GM18907 (cell line): Measurements from ENCODE around the gene CLMP.

Source experiments
- ATAC-seq: cut with Tn5 transposase; IDR thresholded peaks from one replicate; pipeline ENCODE4 v1.9.1; 2021; ENCODE audit warnings: mild to moderate bottlenecking, moderate library complexity; ENCODE audit not compliant: unreplicated experiment

The CLMP gene

GRCh38 chr11:123194337-123195187 lies 486 bp downstream of the CLMP start:
- no peak for ATAC-seq

- no peak for ATAC-seq
Observed at GRCh38 chr11:123193742-123194141, 1.3 kb downstream of the CLMP start.

DNA sequence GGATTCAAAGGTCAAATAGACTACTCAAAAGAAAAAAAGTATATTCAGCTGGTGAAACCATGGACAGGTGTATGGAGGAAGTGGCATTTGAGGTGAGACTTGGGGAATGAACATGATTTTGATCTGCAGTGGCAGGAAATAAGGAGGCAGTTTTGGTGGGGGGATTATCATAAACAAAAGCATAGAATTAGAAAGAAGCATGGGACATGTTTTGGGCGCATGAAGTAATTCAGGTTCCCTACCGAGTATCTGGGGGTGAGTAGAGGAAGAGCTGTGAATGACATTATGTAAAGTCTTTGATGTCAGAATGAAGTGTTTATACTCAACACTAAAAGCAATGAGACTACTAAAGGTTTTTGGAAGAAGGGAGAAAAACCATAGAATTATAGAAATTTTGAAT lies 3.1 kb downstream of the CLMP start:
- ATAC-seq: no peak

DNA sequence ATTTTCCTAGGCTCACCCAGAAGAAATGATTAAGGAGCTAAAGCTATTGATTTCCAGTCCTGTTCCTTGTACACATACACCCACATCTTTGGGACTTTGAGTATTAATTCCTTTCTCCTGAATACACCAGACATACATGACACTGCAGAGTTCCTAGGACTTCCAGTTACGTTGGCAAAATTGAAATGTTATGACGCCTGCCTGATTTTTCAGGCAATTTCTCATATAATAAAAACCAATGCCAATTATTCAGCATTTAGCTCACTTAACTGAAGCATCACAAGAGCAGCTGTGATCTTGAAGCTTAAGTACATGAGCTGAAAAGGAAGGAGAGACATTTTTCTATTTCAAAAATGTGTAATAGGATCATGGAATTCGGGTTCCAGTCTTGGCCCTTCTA lies 4.5 kb downstream of the CLMP start:
- ATAC-seq: no peak

GRCh38 chr11:123188508-123189165 lies 6.4 kb downstream of the CLMP start:
- no peak for ATAC-seq

DNA sequence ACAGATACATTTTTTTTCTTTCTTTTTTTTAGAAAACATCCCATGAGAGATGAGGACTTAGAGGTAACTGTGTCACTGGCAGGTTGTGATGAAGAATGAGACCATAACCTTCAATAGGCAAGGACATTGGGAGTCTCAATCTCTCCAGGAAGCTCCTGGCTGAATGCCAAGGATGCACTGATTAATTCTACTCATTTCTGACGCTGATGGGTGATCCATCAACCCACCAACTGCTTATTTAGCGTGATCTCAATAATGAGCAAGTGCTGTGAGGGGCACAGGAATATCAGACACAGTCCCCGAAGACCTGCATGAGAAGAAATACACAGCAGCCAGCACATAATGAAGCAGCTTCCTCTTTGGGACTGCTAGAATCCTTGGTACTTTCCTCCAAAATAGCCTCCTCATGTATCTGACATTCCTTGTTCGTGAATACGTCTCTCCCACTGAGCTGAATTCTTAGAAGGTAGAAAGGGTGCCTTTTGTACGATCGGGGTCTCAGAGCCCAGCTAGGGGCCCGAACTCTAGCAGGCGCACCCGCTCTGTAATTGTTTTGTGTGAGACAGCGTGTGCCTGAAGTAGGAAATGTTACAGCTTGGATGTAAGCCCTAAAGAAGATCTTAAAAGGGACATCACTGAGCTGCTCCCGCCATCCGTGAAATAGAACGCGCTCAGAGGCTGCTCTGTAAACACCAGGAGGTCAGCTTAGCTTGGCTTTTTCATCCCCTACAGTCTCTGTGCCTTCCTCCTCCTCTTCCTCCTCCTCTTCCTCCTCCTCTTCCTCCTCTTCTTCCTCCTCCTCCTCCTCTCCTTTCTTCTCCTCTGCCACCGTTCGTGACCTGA lies 7.2 kb downstream of the CLMP start:
- no peak for ATAC-seq

GRCh38 chr11:123187248-123187647 lies 7.8 kb downstream of the CLMP start:
- ATAC-seq: no peak

GRCh38 chr11:123186286-123186685 lies 8.8 kb downstream of the CLMP start:
- no peak for ATAC-seq

DNA sequence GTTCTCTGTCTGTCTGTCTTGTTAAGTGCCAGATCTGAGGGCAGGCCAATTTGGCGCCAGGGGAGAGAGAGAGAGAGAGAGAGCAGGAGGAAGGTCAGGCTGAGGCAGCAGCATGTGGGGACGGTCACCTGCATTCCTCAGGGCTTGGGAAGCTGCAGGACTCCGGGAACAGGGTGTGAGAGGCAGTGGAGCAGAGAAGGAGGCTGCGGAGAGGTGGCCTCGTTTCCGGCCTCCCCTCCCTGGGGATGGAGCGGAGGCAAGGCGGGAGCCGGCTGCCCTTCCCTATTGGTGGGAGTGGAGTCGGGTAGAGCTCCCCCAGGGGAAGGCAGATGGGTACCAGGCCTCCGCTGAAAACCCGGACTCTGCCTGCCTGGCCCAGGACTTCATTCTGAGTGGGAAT lies 9.7 kb downstream of the CLMP start:
- no peak for ATAC-seq

DNA sequence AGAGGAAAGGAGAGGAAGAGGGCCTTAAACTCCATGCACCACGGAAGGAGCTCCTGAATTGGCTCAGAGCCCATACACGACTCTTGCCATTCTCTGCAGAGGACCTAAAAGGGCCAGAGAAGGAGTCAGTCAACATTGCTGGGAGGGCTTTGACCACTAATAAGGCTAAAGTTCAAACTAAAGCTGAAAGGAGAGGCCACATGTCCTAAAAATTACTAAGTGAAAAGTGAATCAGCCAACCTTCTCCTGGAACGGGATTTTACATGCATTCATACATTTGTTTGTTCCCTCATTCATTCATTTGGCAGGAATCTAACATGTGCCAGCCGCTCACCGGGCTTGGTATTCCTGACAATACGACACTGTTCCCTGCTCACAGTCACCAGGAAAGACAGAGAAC lies 10.5 kb downstream of the CLMP start:
- ATAC-seq: no peak

DNA sequence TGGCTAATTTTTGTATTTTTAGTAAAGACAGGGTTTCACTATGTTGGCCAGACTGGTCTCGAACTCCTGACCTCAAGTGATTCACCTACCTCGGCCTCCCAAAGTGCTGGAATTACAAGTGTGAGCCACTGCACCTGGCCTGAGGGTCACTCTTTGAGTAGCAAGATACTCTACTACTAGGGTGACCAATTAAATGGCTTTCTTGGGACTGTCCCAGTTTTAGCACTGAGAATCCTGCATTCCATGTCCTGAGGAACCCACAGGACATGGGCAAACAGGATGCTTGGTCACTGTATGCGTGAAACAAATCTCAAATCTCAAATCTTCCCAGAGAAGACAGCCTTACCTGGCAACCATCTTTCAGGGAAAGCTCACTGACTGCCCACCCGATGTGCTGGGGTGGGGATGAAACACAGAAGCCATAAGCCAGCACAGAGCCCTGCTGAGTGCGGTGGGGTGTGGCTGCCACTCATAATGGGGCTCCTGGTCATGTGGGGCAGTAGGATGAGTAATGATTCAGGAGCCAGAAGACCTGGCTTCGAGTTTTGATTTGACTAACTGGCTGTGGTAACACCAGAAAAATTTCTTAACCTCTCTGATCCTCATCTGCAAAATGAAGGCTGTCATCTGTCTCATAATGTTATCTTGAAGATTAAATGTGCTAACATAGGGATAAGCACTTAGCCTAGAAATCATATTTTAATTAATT lies 11.5 kb downstream of the CLMP start:
- no peak for ATAC-seq

DNA sequence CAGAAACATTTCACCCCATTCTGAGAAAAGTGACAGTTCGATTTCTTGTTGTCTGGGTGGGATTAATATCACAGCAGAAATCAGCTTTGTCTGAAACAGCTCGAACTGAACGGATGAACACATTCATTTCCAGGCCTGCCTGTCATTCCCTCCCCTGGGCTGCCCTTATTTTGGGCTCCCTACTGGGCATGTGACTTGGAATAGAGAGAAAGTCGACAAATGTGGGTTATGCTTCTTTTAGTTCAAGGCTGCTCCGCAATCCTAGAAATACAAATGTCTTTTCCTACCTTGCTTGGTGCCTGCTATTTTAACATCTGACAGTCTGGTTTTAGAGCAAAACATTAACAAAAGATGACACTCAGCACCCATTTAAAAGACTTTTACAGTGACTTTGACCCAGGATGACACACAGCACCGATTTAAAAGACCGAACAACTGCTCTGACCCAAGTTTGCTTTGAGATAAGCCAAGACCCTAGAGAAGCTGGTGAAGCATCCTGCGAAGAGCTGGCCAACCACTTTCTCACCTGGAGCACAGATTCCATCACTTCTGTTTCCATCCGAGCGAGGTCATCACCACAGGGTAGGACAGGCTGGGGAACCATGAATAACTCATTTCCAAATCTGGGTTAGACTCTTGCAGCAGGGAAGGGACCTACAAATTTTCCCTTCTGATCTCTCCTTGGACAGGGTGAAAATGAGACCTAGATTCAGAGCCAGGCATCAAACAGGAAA lies 13.1 kb downstream of the CLMP start:
- no peak for ATAC-seq

DNA sequence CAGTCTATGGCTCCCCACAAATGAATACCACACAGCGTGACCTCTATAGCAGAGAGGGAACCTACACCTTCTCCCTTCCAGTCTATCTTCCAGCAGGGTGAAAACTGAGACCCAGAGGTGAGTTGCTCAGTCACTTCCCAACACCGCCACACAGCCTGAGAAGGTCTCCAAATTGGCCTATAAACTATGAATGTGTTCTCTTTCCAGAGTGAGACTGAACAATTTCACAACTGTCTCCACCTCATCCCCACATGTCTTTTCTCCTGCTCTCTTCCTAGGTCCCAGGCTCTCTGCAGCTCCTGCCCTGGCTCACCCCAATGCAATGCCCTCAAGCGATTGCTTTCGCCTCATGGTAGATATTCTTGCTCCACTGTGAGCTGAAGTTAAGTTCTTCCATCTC lies 14.0 kb downstream of the CLMP start:
- ATAC-seq: no peak

GRCh38 chr11:123180574-123180973 lies 14.5 kb downstream of the CLMP start:
- no peak for ATAC-seq

- ATAC-seq: no peak
Observed at GRCh38 chr11:123180166-123180565, 14.9 kb downstream of the CLMP start.

GRCh38 chr11:123179586-123179985 lies 15.5 kb downstream of the CLMP start:
- ATAC-seq: no peak

DNA sequence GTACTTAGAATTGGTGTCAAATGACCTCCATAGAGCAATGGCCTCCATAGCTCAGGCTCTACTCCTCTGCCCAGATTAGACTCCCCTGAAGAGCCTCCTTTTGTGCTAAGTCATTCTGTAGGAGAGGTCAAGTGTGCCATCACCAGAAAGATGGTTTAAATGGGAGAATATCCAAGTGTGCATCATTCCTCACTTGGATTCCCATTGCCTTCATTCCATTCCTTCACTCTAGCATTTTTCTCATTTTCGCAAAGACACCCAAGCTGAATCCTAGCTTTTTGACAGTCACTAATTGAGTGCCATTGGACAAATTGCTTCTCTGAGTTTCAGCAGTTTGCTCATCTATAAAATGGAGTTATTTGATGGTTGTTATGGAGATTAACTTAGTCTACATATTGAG lies 16.9 kb downstream of the CLMP start:
- ATAC-seq: no peak

DNA sequence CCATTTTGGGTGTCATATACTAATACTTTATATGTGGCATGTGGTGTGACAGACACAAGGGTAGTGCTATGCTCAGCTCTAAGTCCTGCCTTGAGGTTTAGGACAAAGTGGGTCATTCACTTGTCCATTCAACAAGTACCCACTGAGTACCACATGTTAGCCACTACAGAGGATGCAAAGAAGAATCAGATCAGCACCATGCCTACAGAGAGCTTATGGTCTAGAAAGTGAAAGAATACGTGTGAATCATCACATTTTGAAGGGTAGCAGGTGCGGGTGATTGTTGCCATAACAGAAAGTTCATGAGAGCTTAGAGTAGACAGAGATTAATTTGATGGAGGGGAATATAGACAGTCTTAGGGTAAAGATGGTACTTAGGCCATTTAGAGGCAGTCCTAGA lies 18.3 kb downstream of the CLMP start:
- ATAC-seq: no peak

- ATAC-seq: no peak
Observed at GRCh38 chr11:123174196-123175183, 20.6 kb downstream of the CLMP start.
